Ascending aorta (tissue), 2 donors: ENCODE data around the gene DLGAP4. TPM values are rescaled to one million over a fixed set of nuclear protein-coding genes. Genes with fewer than 3 reads are reported as not detected.

Experiments used
- DNase-seq, 2 donors: peaks; one replicate each; pipeline ENCODE4 v3.0.0-alpha.2; 2019; ENCODE audit warnings: low spot score in 2 of 2
- H3K27ac ChIP-seq, 2 donors: fragments of 200-600 bp; sonication (generic); one replicate each; pipeline ENCODE4 v1.5.1; 2016 to 2017; ENCODE audit warnings: mild to moderate bottlenecking in 1 of 2
- H3K27me3 ChIP-seq: fragments of 200-600 bp; sonication (generic); one replicate; pipeline ENCODE4 v1.5.1; 2017
- H3K36me3 ChIP-seq, 2 donors: fragments of 200-600 bp; sonication (generic); one replicate each; pipeline ENCODE4 v1.5.1; 2016
- H3K4me1 ChIP-seq, 2 donors: fragments of 200-600 bp; sonication (generic); one replicate each; pipeline ENCODE4 v1.5.1; 2016 to 2017; ENCODE audit warnings: mild to moderate bottlenecking in 1 of 2
- H3K4me3 ChIP-seq, 2 donors: fragments of 200-600 bp; sonication (generic); one replicate each; pipeline ENCODE4 v1.5.1; 2016 to 2017; ENCODE audit warnings: mild to moderate bottlenecking in 1 of 2
- H3K9me3 ChIP-seq, 2 donors: fragments of 200-600 bp; sonication (generic); one replicate each; pipeline ENCODE4 v1.5.1; 2016
- CTCF ChIP-seq, 3 experiments: fragments of 200-600 bp in 2 of 3; fragments of 450-650 bp in 1 of 3; sonication (generic) in 2 of 3; IDR thresholded peaks; one replicate each; pipeline ENCODE4 v1.5.1; 2016 to 2019; ENCODE audit warnings: antibody characterized with exemption in 3 of 3, mild to moderate bottlenecking in 1 of 3, moderate library complexity in 1 of 3
- intact Hi-C: fragments of 100-400 bp; cut with DNase I; formaldehyde crosslinking; loops from one replicate; pipeline ENCODE4 v1.15.1; 2023
- total RNA-seq: library from RNA; depleted of rRNA; stranded (reverse); fragments of >200 nt; gene quantifications from one replicate; pipeline ENCODE4 v1.1.0, GENCODE V29; 2016

Gene DLGAP4
- total RNA-seq, 1 donor from 2014 or later, result 98.2 TPM

DNA sequence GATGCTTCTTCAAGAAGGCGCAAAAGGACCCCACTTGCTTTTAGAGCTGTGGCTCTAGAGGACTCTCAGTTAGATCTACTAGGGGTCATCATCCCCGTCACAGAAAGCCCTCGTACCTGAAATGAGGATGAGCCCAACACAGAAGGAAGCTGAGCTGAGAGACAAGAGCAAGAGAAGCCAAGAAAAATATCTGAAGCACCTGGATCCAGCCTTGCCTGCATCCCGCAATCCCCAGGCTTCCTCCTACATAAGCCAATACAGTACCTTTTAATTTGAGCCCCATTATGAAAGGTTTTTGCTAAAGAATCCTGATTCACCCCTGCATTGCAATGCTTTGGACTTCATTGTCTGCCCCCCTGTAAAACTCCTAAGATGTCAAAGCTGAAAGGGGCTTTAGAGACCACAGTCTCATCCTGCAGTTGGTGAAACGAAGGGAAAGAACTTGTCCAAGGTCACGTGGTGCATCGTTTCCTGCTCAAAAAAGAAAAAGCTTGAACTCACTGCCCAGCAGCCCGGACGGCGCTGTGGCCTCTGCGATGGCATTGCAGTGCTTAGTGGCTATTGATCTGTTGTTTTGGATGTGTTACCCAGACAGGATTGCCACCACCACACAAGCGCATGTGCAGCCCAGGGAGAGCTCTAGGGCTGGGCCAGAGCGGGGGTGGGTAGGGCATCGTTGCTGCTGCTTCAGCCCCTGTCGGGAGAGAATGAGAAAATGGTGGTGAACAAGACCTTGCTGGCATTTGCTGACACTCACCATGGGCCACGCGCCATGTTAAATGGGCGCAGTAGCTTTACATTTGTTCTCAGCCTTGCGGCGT is 41.5 kb upstream of the DLGAP4 start:
- Histone ChIP-seq H3K9me3 (no peaks in the 10 kb centered on the region), H3K27ac (no peak overlapping the region)
- intact Hi-C loops, result no loop called here

DNA sequence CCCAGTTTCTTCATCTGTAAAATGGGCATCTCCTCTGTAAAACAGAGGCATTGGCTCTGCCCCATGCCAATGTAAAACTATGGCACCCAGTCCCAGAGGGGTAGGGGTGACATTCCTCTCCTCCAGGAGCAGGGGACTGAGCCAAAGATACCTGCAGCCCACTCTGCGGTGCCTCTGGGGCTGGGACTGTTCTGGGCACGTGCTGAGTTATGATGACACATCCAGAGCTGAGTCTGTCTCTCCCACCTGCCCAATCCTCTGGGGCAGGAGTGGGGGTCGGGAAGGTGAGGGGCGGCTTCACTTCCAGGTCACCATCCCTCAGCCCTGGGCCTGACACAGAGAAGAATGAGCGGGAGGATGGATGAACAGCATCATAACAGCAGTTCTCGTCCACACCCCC is 40.0 kb upstream of the DLGAP4 start:
- Histone ChIP-seq H3K27me3 (no peaks in the 10 kb centered on the region), H3K4me3 (no peak overlapping the region), H3K4me1 (no peaks in the 10 kb centered on the region), H3K27ac (no peak overlapping the region), H3K36me3 (no peaks in the 10 kb centered on the region), H3K9me3 (no peaks in the 10 kb centered on the region)
- intact Hi-C loops, result no loop called here
- no peak for DNase-seq
- no peak for TF ChIP-seq CTCF (IDR thresholded peaks at IDR 0.05)

More for the DNA sequence above, 41.5 kb upstream of the DLGAP4 start:
- H3K36me3 ChIP-seq, result no peaks in the 10 kb centered on the region
- no peak for DNase-seq
- no peak for TF ChIP-seq CTCF (IDR thresholded peaks at IDR 0.05)
- no peaks in the 10 kb centered on the region for H3K4me1 ChIP-seq
- no peaks in the 10 kb centered on the region for H3K27me3 ChIP-seq
- H3K4me3 ChIP-seq, result no peak overlapping the region

DNA sequence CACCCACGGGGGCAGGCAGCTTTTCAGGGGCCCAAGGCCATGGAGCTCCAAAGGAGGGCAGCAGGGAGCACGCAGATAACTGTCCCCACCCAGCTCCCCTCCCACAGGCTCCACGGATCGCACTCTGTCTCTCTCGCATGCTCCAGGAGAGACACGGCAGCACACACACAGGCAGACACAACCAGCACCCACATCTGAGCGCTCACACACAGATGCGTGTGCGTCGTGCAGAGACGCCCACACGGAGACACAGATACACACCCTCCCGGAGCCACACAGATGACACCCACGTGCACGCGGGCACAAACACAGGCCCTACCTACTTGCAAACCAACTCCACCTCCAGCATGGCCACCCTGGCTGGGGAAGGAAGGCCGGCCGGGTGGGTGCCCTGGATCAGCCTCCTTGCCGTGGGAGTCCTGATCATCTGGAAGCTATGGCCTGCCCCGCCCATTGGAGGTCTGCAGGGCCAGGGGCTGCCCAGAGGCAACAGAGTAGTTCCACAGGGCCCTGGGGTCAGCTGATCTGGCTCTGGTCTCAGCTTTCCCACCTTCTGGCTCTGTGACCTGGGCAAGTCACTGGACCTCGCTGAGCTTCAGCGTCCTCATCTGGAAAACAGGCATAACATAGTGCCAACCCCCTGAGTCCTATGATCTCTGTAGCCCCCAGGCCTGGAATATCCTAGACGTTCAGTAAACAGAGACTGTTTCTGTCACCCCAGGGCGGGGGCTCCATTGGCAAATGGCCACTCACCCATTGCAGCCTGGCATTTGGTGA is 38.3 kb upstream of the DLGAP4 start:
- H3K27me3 ChIP-seq, result no peaks in the 10 kb centered on the region
- no peak for DNase-seq
- no peaks in the 10 kb centered on the region for H3K36me3 ChIP-seq
- no peak for TF ChIP-seq CTCF (IDR thresholded peaks at IDR 0.05)
- no peak overlapping the region for H3K4me3 ChIP-seq
- no peaks in the 10 kb centered on the region for H3K4me1 ChIP-seq
- no peaks in the 10 kb centered on the region for H3K9me3 ChIP-seq
- intact Hi-C loops, result no loop called here
- H3K27ac ChIP-seq, result no peak overlapping the region

DNA sequence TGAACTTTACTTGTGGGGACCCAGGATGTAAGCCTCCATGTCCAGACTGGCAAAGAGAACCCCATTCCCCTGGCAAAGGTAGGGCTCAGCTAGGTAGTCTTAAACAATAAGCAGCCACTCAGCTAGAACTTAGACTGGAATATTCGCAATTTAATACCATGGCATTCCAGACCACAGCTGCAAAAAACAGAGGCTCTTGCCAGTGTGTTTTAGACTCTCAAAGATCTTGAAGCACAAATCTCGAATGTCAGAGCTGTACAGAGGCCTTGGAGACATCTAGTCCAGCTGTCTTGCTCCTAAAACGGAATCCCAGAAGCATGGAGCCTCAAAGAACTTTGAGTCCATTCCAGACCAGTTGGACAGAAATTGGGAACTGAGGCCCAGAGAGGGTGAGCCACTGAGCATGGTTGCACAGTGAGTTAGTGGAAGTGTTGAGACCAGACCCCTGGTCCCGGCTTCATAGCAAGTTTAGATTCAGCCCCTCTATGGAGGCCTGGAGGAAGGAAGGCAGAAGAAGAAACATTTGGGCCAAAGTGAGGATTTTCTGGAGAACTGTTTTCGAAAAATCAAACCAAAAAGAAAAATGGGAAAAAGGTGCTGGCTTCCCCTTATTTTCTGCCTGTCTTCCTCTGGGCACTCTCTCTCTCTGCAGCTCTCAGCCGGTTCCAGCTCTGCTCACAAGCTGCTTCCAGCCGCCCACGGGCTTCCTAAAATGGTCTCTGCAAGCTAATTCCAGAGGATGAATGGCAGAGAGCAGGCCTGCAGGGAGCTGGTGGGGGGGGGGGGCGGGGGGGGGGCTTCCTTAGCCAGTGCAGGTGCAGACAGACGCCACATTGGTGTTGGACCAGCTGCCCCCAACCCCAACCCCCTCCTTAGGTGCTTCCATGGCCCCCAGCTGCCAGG is 37.4 kb upstream of the DLGAP4 start:
- no peaks in the 10 kb centered on the region for H3K36me3 ChIP-seq
- no peak overlapping the region for H3K4me3 ChIP-seq
- H3K9me3 ChIP-seq, result no peaks in the 10 kb centered on the region
- intact Hi-C loops, result no loop called here
- TF ChIP-seq CTCF (IDR thresholded peaks at IDR 0.05), result no peak
- no peaks in the 10 kb centered on the region for H3K4me1 ChIP-seq
- no peaks in the 10 kb centered on the region for H3K27me3 ChIP-seq
- DNase-seq, result no peak
- no peak overlapping the region for H3K27ac ChIP-seq

GRCh38 chr20:36269507-36269906 is 36.6 kb upstream of the DLGAP4 start:
- Histone ChIP-seq H3K4me3 (no peak overlapping the region), H3K27ac (no peak overlapping the region), H3K4me1 (no peaks in the 10 kb centered on the region), H3K36me3 (no peaks in the 10 kb centered on the region), H3K9me3 (no peaks in the 10 kb centered on the region), H3K27me3 (no peaks in the 10 kb centered on the region)
- no peak for DNase-seq
- intact Hi-C loops, result no loop called here
- no peak for TF ChIP-seq CTCF (IDR thresholded peaks at IDR 0.05)
